Fibroblast of the conjunctiva (primary cell): ENCODE measurements around the gene LDLRAD3.
"Not testable (repeated sequence)": the region's sequence is repeated elsewhere in the genome, so short reads cannot be mapped to it uniquely, and the experiment has no call there.

Experiments used
- DNase-seq: peaks from one replicate; pipeline ENCODE4 v3.0.0-alpha.2; 2010; ENCODE audit warnings: low read depth

Gene LDLRAD3

DNA sequence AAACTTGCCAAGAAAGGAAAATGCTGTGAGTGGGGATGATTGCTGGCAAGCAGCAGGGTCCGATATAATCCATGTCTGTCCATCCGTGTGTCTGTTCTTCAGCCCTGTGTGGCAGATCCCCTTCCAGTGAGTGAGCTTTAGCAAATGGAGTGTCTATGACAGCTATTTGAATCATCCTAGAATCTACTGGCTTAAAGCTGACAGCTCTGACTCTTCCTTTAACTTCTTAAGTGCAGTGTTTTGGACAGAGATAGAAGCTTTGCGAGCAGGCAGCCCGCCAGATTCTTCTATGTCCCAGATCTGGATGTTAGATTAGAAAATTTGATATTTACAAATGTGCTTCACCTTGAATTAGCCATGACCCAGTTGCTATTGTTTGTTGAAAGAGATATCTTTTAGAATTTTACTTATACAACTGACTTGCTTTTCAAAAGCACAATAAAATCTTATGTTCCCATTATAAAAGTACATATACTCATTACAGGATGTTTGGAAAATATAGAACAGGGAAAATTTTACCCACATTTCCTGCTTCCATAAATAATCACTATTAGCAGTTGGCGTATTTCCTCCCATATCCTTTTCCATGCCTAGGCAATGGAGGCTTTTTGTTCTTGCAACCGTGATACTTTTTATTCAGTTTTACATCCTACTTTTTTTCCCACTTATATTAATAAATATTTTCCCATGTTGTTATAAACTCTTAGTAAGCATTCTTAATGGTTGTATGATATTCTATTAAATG lies 220.8 kb downstream of the LDLRAD3 start:
- DNase-seq: no peak

GRCh38 chr11:36165621-36166397 lies 221.9 kb downstream of the LDLRAD3 start:
- DNase-seq: no peak

- DNase-seq: no peak
Measured at GRCh38 chr11:36167073-36167472, 223.2 kb downstream of the LDLRAD3 start.

GRCh38 chr11:36167729-36168128 lies 223.9 kb downstream of the LDLRAD3 start:
- DNase-seq: no peak

DNA sequence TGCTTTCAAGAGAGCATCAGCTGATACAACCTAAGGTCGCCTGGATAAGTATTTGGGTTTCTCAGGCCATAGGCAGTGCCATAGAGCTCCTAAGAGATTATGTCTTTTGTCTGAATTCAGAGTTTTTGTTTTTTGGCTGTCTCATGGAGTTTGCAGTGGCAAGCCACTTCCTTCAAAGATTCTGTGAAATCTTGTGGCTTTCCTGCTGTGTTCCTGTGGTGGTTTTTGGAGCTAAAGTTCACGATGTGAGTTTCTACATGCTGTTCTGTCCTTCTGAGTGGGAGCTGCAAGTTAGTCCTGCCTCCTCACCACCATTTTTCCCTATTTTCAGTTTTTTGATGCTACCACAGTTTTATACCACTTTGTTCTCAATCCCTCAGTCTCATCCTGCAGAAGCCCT lies 234.0 kb downstream of the LDLRAD3 start:
- DNase-seq: no peak

- peak; percentile 95 for DNase-seq
Measured at GRCh38 chr11:36186340-36187175, 242.7 kb downstream of the LDLRAD3 start.

- no peak for DNase-seq
Measured at GRCh38 chr11:36187622-36188021, 243.8 kb downstream of the LDLRAD3 start.

- DNase-seq: not testable (repeated sequence)
Measured at GRCh38 chr11:36189735-36190134, 245.9 kb downstream of the LDLRAD3 start.

GRCh38 chr11:36191941-36192340 lies 248.1 kb downstream of the LDLRAD3 start:
- DNase-seq: no peak

GRCh38 chr11:36192425-36193289 lies 248.8 kb downstream of the LDLRAD3 start:
- DNase-seq: no peak

DNA sequence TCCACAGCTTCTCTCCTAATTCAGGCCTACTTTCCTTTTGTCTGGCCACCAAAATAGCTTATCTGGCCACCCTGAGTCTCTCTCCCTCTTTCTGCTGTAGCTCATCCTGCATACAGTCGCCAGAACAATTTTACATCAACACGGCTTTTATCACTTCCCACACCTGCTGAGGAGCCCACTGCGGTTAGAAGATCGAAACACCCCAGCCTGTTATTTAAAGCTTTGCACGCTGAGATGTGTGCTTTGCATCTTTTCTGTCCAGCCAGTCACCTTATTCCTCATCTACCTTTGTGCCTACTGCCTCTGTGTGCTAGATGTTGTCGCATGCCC lies 249.4 kb downstream of the LDLRAD3 start:
- no peak for DNase-seq

DNA sequence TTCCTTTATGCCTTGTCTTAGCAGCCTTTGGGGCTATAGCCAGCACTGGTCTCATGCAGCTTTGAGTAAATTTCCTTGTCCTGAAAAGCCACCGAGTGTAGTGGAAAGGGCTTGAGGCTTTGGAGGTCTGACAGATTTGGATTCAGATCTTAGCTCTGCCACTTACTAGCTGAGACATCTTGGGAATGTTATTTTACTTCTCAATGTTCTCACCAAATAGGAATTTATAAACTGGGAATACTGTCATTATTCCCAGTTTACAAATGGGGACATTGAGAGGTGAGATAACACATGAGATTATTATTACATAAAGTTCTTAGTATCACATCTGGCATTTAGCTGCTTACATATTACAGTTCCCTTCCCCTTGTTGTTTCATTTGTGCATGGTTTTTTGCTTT lies 249.9 kb downstream of the LDLRAD3 start:
- no peak for DNase-seq

DNA sequence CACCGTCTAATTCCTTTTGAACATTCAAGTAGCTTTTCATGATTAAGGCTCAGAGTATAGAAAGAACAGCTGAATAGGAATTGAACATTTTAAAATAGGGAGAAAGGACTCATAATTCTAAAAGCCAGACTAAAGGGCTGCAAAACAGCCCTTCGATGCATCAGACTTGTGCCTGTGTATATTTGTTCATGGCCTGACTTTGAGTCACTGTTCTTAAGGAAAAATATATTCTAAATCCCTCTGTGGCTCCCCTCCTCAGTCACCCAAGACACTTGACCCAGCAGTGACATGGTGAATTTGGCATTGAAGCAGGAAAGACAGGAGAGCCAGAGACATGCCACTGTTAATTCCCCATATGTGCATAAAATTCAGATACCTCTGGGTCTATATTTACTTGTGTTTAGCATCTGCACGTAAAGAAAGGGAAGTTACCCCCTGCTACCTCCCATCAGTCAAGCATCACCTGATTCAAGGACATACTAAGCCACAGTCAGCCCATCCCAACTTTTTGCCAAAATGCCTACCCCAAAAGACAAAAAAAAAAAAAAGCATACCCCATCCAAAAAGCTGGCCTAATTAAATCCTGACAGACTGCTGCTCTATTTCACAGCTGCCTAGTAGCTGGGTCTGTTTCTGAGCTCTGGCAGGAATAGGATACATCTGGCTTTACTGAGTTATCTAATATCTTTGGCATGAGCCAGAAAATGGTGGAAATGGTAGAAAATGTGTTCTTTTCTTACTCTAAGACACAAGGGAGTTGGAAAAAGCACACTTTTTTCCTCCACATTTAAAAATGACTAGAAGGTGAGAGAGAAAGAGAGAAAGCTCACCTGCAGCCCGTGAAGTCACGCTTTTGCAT lies 251.9 kb downstream of the LDLRAD3 start:
- DNase-seq: peak; percentile 49

- peak; percentile 63 for DNase-seq
Measured at GRCh38 chr11:36196411-36196998, 252.6 kb downstream of the LDLRAD3 start.

DNA sequence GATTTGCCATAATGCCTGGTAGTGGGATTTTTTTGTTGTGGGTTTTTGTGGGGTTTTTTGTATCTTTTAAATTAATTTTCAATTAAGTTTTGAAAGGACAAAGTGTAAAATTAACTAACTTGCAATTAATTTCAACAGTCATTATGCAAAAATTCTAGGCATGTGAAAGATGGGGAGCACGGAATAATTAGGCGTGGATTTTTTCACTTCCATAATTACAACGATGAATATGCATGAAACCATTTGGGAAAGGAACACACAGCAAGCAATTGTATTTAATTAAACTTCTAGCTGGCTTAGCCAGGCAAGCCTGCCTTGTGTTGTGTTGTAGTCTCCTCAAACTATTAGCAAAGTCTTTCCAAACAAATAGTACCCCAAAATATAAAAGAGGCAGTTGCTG lies 257.5 kb downstream of the LDLRAD3 start:
- no peak for DNase-seq

- DNase-seq: no peak
Measured at GRCh38 chr11:36205536-36205935, 261.7 kb downstream of the LDLRAD3 start.

GRCh38 chr11:36210529-36210928 lies 266.7 kb downstream of the LDLRAD3 start:
- DNase-seq: no peak

- DNase-seq: no peak
Measured at GRCh38 chr11:36211761-36212430, 268.0 kb downstream of the LDLRAD3 start.

- DNase-seq: no peak
Measured at GRCh38 chr11:36212564-36213392, 268.9 kb downstream of the LDLRAD3 start.
